ENCODE measurements around the gene BMF.
"Not testable (repeated sequence)": the region's sequence is repeated elsewhere in the genome, so short reads cannot be mapped to it uniquely, and the experiment has no call there.

The BMF gene

GRCh38 chr15:40108855-40109735 lies at the start of gene BMF:
BMF (minus strand) TSS chr15:40108879; CDS start chr15:40106086, 2,793 bp downstream.
- Histone ChIP-seq H3K27ac (ENCODE audit: low read depth, low read length) (peak within 1 kb of the TSS; percentile 24), H3K9ac (ENCODE audit: low read depth in 1 of 2, low read length in 2 of 2) (peak within 1 kb of the TSS; percentile 76 to 85), H3K4me1 (ENCODE audit: control insufficient read depth in 1 of 2, insufficient read depth in 2 of 2, low read length in 2 of 2) (peaks cover 42 to 49% of the 10 kb centered on the region in 2 donors)

GRCh38 chr15:40157778-40158447 lies 49.2 kb upstream of the BMF start:
- Histone ChIP-seq H3K27ac (ENCODE audit: low read depth, low read length) (no peak overlapping the region), H3K36me3 (ENCODE audit: control insufficient read depth in 1 of 2, insufficient read depth in 2 of 2, low read length in 2 of 2) (no peaks in the 10 kb centered on the region), H3K4me3 (ENCODE audit: low read depth in 1 of 2, low read length in 2 of 2) (no peak overlapping the region), H3K27me3 (ENCODE audit: control insufficient read depth in 1 of 2, insufficient read depth in 2 of 2, low read length in 2 of 2) (no peaks in the 10 kb centered on the region), H3K9ac (ENCODE audit: low read depth in 1 of 2, low read length in 2 of 2) (no peak overlapping the region), H3K4me1 (ENCODE audit: control insufficient read depth in 1 of 2, insufficient read depth in 2 of 2, low read length in 2 of 2) (peaks cover 15 to 17% of the 10 kb centered on the region in 2 donors), H3K9me3 (ENCODE audit: control insufficient read depth in 1 of 2, low read length in 2 of 2) (no peaks in the 10 kb centered on the region)

More at GRCh38 chr15:40108855-40109735, at the start of gene BMF:
- Histone ChIP-seq H3K36me3 (ENCODE audit: control insufficient read depth in 1 of 2, insufficient read depth in 2 of 2, low read length in 2 of 2) (no peaks in the 10 kb centered on the region), H3K9me3 (ENCODE audit: control insufficient read depth in 1 of 2, low read length in 2 of 2) (no peaks in the 10 kb centered on the region), H3K27me3 (ENCODE audit: control insufficient read depth in 1 of 2, insufficient read depth in 2 of 2, low read length in 2 of 2) (no peaks in the 10 kb centered on the region), H3K4me3 (ENCODE audit: low read depth in 1 of 2, low read length in 2 of 2) (peak within 1 kb of the TSS; percentile 78 to 85)

- no peaks in the 10 kb centered on the region for H3K36me3 ChIP-seq (ENCODE audit: control insufficient read depth in 1 of 2, insufficient read depth in 2 of 2, low read length in 2 of 2)
- no peak overlapping the region for H3K27ac ChIP-seq (ENCODE audit: low read depth, low read length)
- no peak overlapping the region for H3K9ac ChIP-seq (ENCODE audit: low read depth in 1 of 2, low read length in 2 of 2)
- no peaks in the 10 kb centered on the region for H3K9me3 ChIP-seq (ENCODE audit: control insufficient read depth in 1 of 2, low read length in 2 of 2)
- no peaks in the 10 kb centered on the region for H3K27me3 ChIP-seq (ENCODE audit: control insufficient read depth in 1 of 2, insufficient read depth in 2 of 2, low read length in 2 of 2)
- no peak overlapping the region for H3K4me3 ChIP-seq (ENCODE audit: low read depth in 1 of 2, low read length in 2 of 2)
- peaks cover 6 to 8% of the 10 kb centered on the region in 2 donors for H3K4me1 ChIP-seq (ENCODE audit: control insufficient read depth in 1 of 2, insufficient read depth in 2 of 2, low read length in 2 of 2)
These were observed 46.7 kb upstream of the BMF start for GRCh38 chr15:40155270-40155910.

GRCh38 chr15:40154821-40155220 lies 46.1 kb upstream of the BMF start:
- not testable (repeated sequence) for H3K9me3 ChIP-seq (ENCODE audit: control insufficient read depth in 1 of 2, low read length in 2 of 2); H3K4me3 ChIP-seq (ENCODE audit: low read depth in 1 of 2, low read length in 2 of 2); H3K27me3 ChIP-seq (ENCODE audit: control insufficient read depth in 1 of 2, insufficient read depth in 2 of 2, low read length in 2 of 2); H3K27ac ChIP-seq (ENCODE audit: low read depth, low read length); H3K4me1 ChIP-seq (ENCODE audit: control insufficient read depth in 1 of 2, insufficient read depth in 2 of 2, low read length in 2 of 2); H3K36me3 ChIP-seq (ENCODE audit: control insufficient read depth in 1 of 2, insufficient read depth in 2 of 2, low read length in 2 of 2); H3K9ac ChIP-seq (ENCODE audit: low read depth in 1 of 2, low read length in 2 of 2)

- Histone ChIP-seq H3K27ac (ENCODE audit: low read depth, low read length) (no peak overlapping the region), H3K27me3 (ENCODE audit: control insufficient read depth in 1 of 2, insufficient read depth in 2 of 2, low read length in 2 of 2) (no peaks in the 10 kb centered on the region), H3K9ac (ENCODE audit: low read depth in 1 of 2, low read length in 2 of 2) (no peak overlapping the region), H3K4me3 (ENCODE audit: low read depth in 1 of 2, low read length in 2 of 2) (no peak overlapping the region), H3K36me3 (ENCODE audit: control insufficient read depth in 1 of 2, insufficient read depth in 2 of 2, low read length in 2 of 2) (no peaks in the 10 kb centered on the region), H3K4me1 (ENCODE audit: control insufficient read depth in 1 of 2, insufficient read depth in 2 of 2, low read length in 2 of 2) (peaks cover 6 to 8% of the 10 kb centered on the region in 2 donors), H3K9me3 (ENCODE audit: control insufficient read depth in 1 of 2, low read length in 2 of 2) (no peaks in the 10 kb centered on the region)
These were observed 43.3 kb upstream of the BMF start for GRCh38 chr15:40151991-40152390.

GRCh38 chr15:40151499-40151898 lies 42.8 kb upstream of the BMF start:
- Histone ChIP-seq H3K36me3 (ENCODE audit: control insufficient read depth in 1 of 2, insufficient read depth in 2 of 2, low read length in 2 of 2) (no peaks in the 10 kb centered on the region), H3K27ac (ENCODE audit: low read depth, low read length) (no peak overlapping the region), H3K4me3 (ENCODE audit: low read depth in 1 of 2, low read length in 2 of 2) (no peak overlapping the region)

GRCh38 chr15:40150163-40150925 lies 41.7 kb upstream of the BMF start:
- Histone ChIP-seq H3K4me1 (ENCODE audit: control insufficient read depth in 1 of 2, insufficient read depth in 2 of 2, low read length in 2 of 2) (peaks cover under 1 to 2% of the 10 kb centered on the region in 2 donors), H3K9me3 (ENCODE audit: control insufficient read depth in 1 of 2, low read length in 2 of 2) (no peaks in the 10 kb centered on the region), H3K4me3 (ENCODE audit: low read depth in 1 of 2, low read length in 2 of 2) (no peak overlapping the region), H3K9ac (ENCODE audit: low read depth in 1 of 2, low read length in 2 of 2) (no peak overlapping the region), H3K27me3 (ENCODE audit: control insufficient read depth in 1 of 2, insufficient read depth in 2 of 2, low read length in 2 of 2) (no peaks in the 10 kb centered on the region), H3K36me3 (ENCODE audit: control insufficient read depth in 1 of 2, insufficient read depth in 2 of 2, low read length in 2 of 2) (no peaks in the 10 kb centered on the region), H3K27ac (ENCODE audit: low read depth, low read length) (no peak overlapping the region)

More at GRCh38 chr15:40151499-40151898, 42.8 kb upstream of the BMF start:
- Histone ChIP-seq H3K27me3 (ENCODE audit: control insufficient read depth in 1 of 2, insufficient read depth in 2 of 2, low read length in 2 of 2) (no peaks in the 10 kb centered on the region), H3K9me3 (ENCODE audit: control insufficient read depth in 1 of 2, low read length in 2 of 2) (no peaks in the 10 kb centered on the region), H3K9ac (ENCODE audit: low read depth in 1 of 2, low read length in 2 of 2) (no peak overlapping the region), H3K4me1 (ENCODE audit: control insufficient read depth in 1 of 2, insufficient read depth in 2 of 2, low read length in 2 of 2) (peaks cover 6 to 8% of the 10 kb centered on the region in 2 donors)

- H3K9ac ChIP-seq (ENCODE audit: low read depth in 1 of 2, low read length in 2 of 2) = no peak overlapping the region
These were observed 40.7 kb upstream of the BMF start for GRCh38 chr15:40149339-40149738.

GRCh38 chr15:40146037-40146436 lies 37.4 kb upstream of the BMF start:
- H3K4me1 ChIP-seq (ENCODE audit: control insufficient read depth in 1 of 2, insufficient read depth in 2 of 2, low read length in 2 of 2) = peaks cover 6 to 7% of the 10 kb centered on the region in 2 donors
- H3K9me3 ChIP-seq (ENCODE audit: control insufficient read depth in 1 of 2, low read length in 2 of 2) = no peaks in the 10 kb centered on the region
- no peak overlapping the region for H3K27ac ChIP-seq (ENCODE audit: low read depth, low read length)
- H3K36me3 ChIP-seq (ENCODE audit: control insufficient read depth in 1 of 2, insufficient read depth in 2 of 2, low read length in 2 of 2) = no peaks in the 10 kb centered on the region
- H3K9ac ChIP-seq (ENCODE audit: low read depth in 1 of 2, low read length in 2 of 2) = no peak overlapping the region
- H3K4me3 ChIP-seq (ENCODE audit: low read depth in 1 of 2, low read length in 2 of 2) = no peak overlapping the region
- H3K27me3 ChIP-seq (ENCODE audit: control insufficient read depth in 1 of 2, insufficient read depth in 2 of 2, low read length in 2 of 2) = no peaks in the 10 kb centered on the region

More at GRCh38 chr15:40149339-40149738, 40.7 kb upstream of the BMF start:
- H3K36me3 ChIP-seq (ENCODE audit: control insufficient read depth in 1 of 2, insufficient read depth in 2 of 2, low read length in 2 of 2) = no peaks in the 10 kb centered on the region
- H3K27me3 ChIP-seq (ENCODE audit: control insufficient read depth in 1 of 2, insufficient read depth in 2 of 2, low read length in 2 of 2) = no peaks in the 10 kb centered on the region
- no peak overlapping the region for H3K4me3 ChIP-seq (ENCODE audit: low read depth in 1 of 2, low read length in 2 of 2)
- H3K9me3 ChIP-seq (ENCODE audit: control insufficient read depth in 1 of 2, low read length in 2 of 2) = no peaks in the 10 kb centered on the region
- no peak overlapping the region for H3K27ac ChIP-seq (ENCODE audit: low read depth, low read length)
- no peaks in the 10 kb centered on the region for H3K4me1 ChIP-seq (ENCODE audit: control insufficient read depth in 1 of 2, insufficient read depth in 2 of 2, low read length in 2 of 2)
